ENCODE data around the gene SEMA4D.

The SEMA4D gene

DNA sequence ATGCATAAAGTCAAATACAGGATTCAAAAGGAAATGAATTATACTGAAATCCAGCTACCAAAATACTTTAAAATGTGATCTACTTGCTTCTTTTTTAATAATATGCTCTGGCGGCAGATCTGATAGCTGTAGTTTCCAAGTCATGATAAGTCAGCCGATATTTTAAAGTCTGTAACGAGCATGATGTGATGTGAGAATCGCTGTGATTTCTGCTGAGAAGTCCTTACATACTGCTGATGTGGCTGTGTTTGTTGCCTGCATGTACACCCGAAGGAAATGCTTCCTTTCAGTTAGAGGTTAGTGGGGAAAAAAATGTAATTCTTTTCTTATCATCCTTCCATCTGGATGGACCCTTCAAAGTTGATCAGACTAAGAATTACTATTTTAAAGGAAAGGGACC lies 4.8 kb upstream of the SEMA4D start:
- DNase-seq: no peak
- Mint-ChIP-seq H3K27ac (no peak overlapping the region), H3K27me3 (ENCODE audit: low read depth, poor library complexity) (no peaks in the 10 kb centered on the region), H3K4me3 (no peak overlapping the region), H3K4me1 (peaks cover 30% of the 10 kb centered on the region), H3K36me3 (ENCODE audit: low read depth) (no peaks in the 10 kb centered on the region), H3K9me3 (no peaks in the 10 kb centered on the region)
- TF ChIP-seq, protein P1, sequence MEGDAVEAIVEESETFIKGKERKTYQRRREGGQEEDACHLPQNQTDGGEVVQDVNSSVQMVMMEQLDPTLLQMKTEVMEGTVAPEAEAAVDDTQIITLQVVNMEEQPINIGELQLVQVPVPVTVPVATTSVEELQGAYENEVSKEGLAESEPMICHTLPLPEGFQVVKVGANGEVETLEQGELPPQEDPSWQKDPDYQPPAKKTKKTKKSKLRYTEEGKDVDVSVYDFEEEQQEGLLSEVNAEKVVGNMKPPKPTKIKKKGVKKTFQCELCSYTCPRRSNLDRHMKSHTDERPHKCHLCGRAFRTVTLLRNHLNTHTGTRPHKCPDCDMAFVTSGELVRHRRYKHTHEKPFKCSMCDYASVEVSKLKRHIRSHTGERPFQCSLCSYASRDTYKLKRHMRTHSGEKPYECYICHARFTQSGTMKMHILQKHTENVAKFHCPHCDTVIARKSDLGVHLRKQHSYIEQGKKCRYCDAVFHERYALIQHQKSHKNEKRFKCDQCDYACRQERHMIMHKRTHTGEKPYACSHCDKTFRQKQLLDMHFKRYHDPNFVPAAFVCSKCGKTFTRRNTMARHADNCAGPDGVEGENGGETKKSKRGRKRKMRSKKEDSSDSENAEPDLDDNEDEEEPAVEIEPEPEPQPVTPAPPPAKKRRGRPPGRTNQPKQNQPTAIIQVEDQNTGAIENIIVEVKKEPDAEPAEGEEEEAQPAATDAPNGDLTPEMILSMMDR (IDR thresholded peaks at IDR 0.05): no peak

DNA sequence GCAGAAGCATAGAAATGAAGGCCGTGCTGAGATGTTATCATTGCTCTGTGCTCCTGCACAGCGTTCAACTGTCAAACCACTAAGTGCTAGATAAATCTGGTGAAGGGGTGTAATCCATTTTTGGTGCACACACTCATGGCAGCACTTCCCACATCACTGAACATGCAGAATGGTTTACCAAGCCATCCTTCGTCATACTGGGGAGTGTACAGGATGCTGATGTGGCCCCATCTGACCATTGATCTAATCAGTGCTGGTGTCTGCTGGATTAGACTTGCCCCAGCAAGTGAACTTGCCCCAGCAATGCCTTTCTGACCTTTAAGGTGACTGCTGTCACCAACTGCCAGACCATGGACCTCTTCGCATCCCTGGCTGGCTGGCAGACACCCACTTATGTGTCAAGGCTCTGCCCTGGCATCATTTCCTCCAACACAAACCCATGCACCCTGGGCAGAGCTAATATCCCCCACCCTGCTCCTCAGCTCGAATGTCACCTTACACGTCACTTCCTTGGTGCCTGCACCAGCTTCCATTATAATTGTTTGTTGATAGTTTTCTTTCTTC lies 4.2 kb upstream of the SEMA4D start:
- TF ChIP-seq, protein P1 (IDR thresholded peaks at IDR 0.05): no peak

DNA sequence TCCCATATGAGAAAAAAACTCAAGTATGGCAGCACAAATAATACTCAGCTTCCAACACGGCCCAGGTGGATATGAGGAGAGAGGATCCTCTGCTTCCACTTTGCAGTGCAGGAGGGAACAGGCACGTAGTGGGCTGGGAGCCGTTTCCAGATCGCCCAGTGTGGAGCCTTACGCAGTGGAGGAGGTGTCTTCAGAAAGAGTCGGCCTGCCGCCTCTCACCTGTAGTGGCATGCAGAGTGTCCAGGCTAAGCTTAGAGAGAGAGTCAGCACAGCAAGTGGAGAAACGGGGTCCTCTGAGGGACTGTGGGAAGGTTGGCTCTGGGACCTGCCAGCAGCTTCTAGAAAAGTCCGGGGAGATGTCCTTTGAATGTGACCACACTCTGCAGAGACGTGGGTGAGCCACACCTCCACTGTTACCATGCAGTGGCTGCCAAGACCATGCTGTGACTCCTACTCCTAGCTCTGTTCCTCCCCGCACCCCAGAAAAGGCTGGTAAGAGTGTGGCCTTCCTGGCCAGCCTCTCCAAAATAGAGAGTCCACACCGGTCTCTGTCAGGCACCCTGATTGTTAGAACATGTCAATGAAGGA lies 3.5 kb upstream of the SEMA4D start:
- Mint-ChIP-seq H3K4me1 (peaks cover 32% of the 10 kb centered on the region), H3K4me3 (no peak overlapping the region), H3K9me3 (no peaks in the 10 kb centered on the region), H3K27me3 (ENCODE audit: low read depth, poor library complexity) (no peaks in the 10 kb centered on the region), H3K27ac (no peak overlapping the region), H3K36me3 (ENCODE audit: low read depth) (no peaks in the 10 kb centered on the region)
- TF ChIP-seq, protein P1 (IDR thresholded peaks at IDR 0.05): no peak
- DNase-seq: no peak

More for the DNA sequence above, 4.2 kb upstream of the SEMA4D start:
- H3K36me3 Mint-ChIP-seq (ENCODE audit: low read depth): no peaks in the 10 kb centered on the region
- H3K4me3 Mint-ChIP-seq: no peak overlapping the region
- no peak for DNase-seq
- H3K27me3 Mint-ChIP-seq (ENCODE audit: low read depth, poor library complexity): no peaks in the 10 kb centered on the region
- no peaks in the 10 kb centered on the region for H3K9me3 Mint-ChIP-seq
- no peak overlapping the region for H3K27ac Mint-ChIP-seq
- peaks cover 28% of the 10 kb centered on the region for H3K4me1 Mint-ChIP-seq

DNA sequence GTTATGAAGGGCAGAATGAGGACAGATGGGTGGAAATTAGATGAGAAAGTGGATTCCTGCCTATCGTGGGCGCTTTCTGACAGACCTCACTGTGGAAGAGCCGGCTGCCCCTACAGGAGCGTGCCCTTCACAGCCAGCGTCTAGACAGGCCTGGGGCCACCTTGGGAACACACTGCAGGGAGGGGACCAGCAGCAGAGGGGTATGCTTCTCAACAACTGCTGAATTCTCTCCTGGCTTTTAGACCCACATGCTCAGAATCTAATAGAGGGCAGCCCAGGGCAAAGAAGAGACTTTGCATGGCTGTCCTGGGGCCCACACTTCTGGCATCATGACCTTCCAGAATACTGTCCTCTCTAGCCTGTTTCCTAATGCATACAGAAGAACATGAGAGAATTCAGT lies 2.1 kb upstream of the SEMA4D start:
- Mint-ChIP-seq H3K4me1 (peaks cover 36% of the 10 kb centered on the region), H3K27ac (no peak overlapping the region), H3K36me3 (ENCODE audit: low read depth) (no peaks in the 10 kb centered on the region), H3K4me3 (no peak overlapping the region), H3K27me3 (ENCODE audit: low read depth, poor library complexity) (peaks cover 3% of the 10 kb centered on the region), H3K9me3 (no peaks in the 10 kb centered on the region)
- no peak for DNase-seq
- TF ChIP-seq, protein P1 (IDR thresholded peaks at IDR 0.05): no peak

DNA sequence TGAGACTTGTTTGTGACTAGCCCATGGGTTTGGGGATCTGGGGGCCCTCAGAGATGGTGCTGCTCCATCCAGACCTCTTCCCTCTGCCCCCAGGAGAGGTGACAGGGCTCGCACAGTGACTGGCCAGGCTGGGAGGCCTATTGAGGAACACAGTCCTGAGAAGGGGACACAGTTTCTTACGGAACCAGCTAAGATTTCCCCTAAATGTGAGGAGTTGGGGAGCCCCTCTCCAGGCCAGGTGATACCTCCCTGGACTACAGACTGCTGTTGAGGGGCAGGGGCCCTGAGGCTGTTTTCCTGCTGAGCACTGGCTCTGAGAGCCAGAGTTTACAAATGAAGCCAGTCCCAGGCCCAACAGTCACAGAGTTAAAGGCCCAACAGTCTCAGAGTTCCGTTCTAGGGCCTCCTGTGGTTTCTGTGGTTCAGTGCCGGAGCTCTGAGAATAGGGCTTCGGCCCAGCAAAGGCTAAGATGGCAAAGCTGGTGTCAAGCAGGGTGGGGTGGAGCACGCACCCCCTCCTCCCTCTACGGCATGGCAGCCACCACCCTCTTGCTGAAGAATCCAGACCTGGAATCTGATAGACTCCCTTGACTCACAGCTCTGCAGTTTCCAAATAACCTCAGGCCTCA lies 1.1 kb upstream of the SEMA4D start:
- Mint-ChIP-seq H3K36me3 (ENCODE audit: low read depth) (no peaks in the 10 kb centered on the region), H3K4me3 (peak overlapping the region; percentile 56), H3K27me3 (ENCODE audit: low read depth, poor library complexity) (peaks cover 3% of the 10 kb centered on the region), H3K9me3 (no peaks in the 10 kb centered on the region), H3K4me1 (peaks cover 45% of the 10 kb centered on the region), H3K27ac (no peak overlapping the region)
- no peak for DNase-seq
- TF ChIP-seq, protein P1 (IDR thresholded peaks at IDR 0.05): no peak

All from nephron progenitor cell (in vitro differentiated cells).